DMS53 treated with DMSO at 0.1 percent for 48 hours (cell line): ENCODE results near the gene DOC2A.
A peak's percentile ranks its signal among the peaks of the same experiment; 100 is the strongest.
"Not testable (repeated sequence)": the region's sequence is repeated elsewhere in the genome, so short reads cannot be mapped to it uniquely, and the experiment has no call there.

ENCODE experiments used
- DNase-seq: peaks from one replicate; lab custom pipeline; 2025; ENCODE audit not compliant: unreplicated experiment; lab: John Stamatoyannopoulos, UW

Gene DOC2A

GRCh38 chr16:30010844-30011713, at the start of gene DOC2A:
TSS of gene DOC2A (minus strand) at chr16:30011027. CDS start at chr16:30010222, 805 bp downstream.
- DNase-seq: peak; percentile 5

- DNase-seq: no peak
These were observed 49.5 kb upstream of the DOC2A start for GRCh38 chr16:30060346-30060745.

- no peak for DNase-seq
These were observed 44.2 kb upstream of the DOC2A start for GRCh38 chr16:30054959-30055553.

GRCh38 chr16:30054451-30054850, 43.6 kb upstream of the DOC2A start:
- DNase-seq: no peak

- no peak for DNase-seq
These were observed 42.7 kb upstream of the DOC2A start for GRCh38 chr16:30053376-30054015.

GRCh38 chr16:30052671-30053372, 42.0 kb upstream of the DOC2A start:
- peak; percentile 47 for DNase-seq

- DNase-seq: no peak
These were observed 40.7 kb upstream of the DOC2A start for GRCh38 chr16:30051518-30051917.

GRCh38 chr16:30049871-30050270, 39.0 kb upstream of the DOC2A start:
- no peak for DNase-seq

- no peak for DNase-seq
These were observed 35.8 kb upstream of the DOC2A start for GRCh38 chr16:30046588-30046987.

- no peak for DNase-seq
These were observed 35.4 kb upstream of the DOC2A start for GRCh38 chr16:30046178-30046577.

- no peak for DNase-seq
These were observed 31.0 kb upstream of the DOC2A start for GRCh38 chr16:30041841-30042240.

GRCh38 chr16:30040690-30041089, 29.9 kb upstream of the DOC2A start:
- not testable (repeated sequence) for DNase-seq

- no peak for DNase-seq
These were observed 29.4 kb upstream of the DOC2A start for GRCh38 chr16:30040221-30040620.

- no peak for DNase-seq
These were observed 22.4 kb upstream of the DOC2A start for GRCh38 chr16:30033270-30033669.

- peak; percentile 23 for DNase-seq
These were observed 21.4 kb upstream of the DOC2A start for GRCh38 chr16:30032083-30032819.

GRCh38 chr16:30031477-30031918, 20.7 kb upstream of the DOC2A start:
- DNase-seq: no peak

- DNase-seq: no peak
These were observed 20.1 kb upstream of the DOC2A start, which contains the start of gene TLCD3B for GRCh38 chr16:30030841-30031413. TSS of gene TLCD3B (minus strand) at chr16:30031271. CDS start at chr16:30030527, 744 bp downstream.

GRCh38 chr16:30030011-30030685, 19.3 kb upstream of the DOC2A start:
- no peak for DNase-seq

- DNase-seq: no peak
These were observed 17.7 kb upstream of the DOC2A start for GRCh38 chr16:30028438-30029076.
